Mesangial cell (primary cell): ENCODE measurements around the gene CLIC4. TPM values are rescaled to one million over a fixed set of nuclear protein-coding genes. Genes with fewer than 3 reads are reported as not detected.

Source experiments
- total RNA-seq: library from RNA; depleted of rRNA; stranded (reverse); fragments of >200 nt; gene quantifications from 2 replicates; pipeline ENCODE4 v1.2.3, GENCODE V29; 2015

Gene CLIC4
- total RNA-seq = 157 and 199 TPM in 2 replicates

GRCh38 chr1:24744911-24745710 is at the start of gene CLIC4:
CLIC4 (plus strand) TSS chr1:24745447; CDS start chr1:24745554, 107 bp downstream.

Other genes starting within 250 kb of the CLIC4 start
- 8.5 and 9.5 TPM in 2 replicates for gene RCAN3, start 242.6 kb upstream of the CLIC4 start, total RNA-seq
- gene NCMAP, start 189.4 kb upstream of the CLIC4 start, total RNA-seq = under 0.01 and 0.51 TPM in 2 replicates
- gene SRRM1, start 102.1 kb upstream of the CLIC4 start, total RNA-seq = 40.7 and 45.8 TPM in 2 replicates
- gene RUNX3, start 184.8 kb downstream of the CLIC4 start, total RNA-seq = not detected in 2 replicates